NCI-H345 (cell line): ENCODE results near the gene NCAN.

Source experiments
- DNase-seq: peaks from one replicate; lab custom pipeline; 2025; lab: John Stamatoyannopoulos, UW

NCAN gene

DNA sequence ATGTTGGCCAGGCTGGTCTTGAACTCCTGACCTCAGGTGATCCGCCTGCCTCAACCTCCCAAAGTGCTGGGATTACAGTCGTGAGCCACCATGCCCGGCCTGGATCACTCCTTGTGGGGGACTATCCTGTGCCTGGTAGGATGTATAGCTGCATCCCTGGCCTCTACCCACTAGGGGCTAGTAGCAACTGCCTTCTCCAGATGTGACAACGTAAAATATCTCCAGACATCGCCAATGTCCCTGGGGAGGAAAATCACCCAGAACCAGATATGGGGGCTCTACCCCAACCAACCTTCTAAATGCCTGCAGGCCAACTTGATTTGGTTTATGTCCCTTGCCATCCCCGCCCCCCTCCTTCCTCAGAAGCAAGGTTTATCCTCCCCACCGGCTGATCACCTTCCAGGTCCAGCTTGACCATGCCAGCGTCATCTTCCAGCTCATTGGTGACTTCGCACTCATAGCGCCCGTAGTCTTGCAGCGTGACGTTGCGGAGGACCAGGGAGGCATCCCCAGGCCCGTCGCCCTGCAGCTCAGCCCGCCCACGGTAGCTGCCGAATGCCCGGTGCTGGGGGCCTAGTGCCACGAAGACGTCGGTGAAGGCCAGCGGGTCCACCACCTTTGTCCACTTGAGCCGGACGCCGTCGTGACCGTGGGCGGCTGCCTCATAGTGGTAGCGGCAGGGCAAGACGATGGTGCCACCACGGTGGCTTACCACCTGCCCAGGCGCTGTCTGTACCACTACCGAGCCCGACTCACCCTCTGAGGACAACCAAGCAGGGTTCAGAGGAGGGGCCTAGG, 48.9 kb downstream of the NCAN start:
- no peak for DNase-seq

DNA sequence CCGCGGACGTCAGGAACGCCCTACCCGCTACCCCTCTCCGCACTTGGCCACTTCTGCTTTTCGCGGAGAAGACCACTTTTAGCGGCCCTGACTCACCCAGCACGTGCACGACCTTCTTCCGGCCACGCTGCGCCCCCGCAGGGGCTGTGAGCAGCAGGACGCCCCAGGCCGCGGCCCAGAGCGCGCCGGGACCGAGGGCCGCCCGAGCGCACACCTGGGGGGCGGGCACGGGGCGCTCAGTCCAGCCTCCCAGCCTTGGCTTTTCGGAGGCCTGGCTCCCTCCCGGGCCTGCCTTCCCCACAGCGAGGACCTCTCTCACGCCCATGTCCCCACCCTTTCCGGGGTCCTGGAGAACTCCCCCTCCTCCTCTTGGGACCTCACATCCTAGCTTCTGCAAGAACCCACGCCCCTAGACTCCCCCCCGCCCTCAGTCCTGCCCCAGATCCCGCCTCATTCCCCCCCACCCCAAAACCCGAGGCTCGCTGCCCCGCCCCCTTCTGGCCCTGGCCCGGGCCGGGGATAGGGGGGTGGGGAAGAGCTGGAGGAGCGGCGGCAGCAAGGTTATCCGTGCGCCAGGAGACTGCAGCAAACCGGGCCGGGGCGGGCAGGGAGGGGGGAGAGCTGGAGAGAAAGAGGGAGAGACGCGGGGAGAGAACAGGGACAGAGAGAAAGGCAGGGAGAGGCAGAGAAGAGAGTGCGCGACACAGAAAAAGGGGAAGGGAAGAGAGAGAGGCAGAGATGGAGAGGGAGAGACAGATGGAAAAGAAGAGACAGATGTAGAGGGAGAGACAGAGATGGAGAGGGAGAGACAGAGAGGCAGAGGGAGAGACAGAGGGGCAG, 49.8 kb downstream of the NCAN start:
- no peak for DNase-seq

DNA sequence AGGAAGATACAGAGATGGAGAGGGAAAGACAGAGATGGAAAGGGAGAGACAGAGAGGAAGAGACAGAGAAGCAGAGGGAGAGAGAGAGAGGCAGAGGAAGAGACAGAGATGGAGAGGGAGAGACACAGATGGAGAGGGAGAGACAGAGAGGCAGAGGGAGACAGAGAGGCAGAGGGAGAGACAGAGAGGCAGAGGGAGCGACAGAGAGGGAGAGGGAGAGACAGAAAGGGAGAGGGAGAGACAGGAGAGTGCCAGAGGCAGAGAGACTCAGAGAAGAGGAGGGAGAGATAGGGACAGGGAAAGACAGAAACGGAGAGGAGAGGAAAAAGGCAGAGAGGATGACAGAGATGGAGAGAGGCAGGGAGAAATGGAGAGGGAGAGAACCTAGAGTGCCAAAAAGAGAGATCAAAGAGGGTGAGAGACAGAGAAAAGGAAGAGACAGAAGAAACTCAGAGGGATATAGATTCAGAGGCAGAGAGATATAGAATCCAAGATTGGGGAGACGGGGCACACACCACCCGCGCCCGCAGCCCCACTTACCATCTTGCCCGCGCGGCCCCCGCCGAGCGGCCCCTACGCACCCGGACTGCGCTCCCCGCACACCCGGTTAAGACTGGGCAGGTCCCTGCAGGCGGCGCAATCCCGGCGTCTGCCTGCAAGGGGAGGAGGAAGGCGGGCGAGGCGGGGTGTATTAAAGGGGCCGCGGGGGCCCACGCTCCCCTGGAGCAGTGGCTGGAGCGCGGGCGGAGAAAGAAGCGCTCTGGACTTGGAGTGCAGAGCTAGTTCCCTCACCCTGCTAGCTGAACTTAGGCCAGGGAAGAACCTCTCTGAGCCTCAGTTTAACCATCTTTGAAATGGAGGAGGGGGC, 50.7 kb downstream of the NCAN start:
- DNase-seq: no peak

- DNase-seq: no peak
These were observed 52.2 kb downstream of the NCAN start for GRCh38 chr19:19263886-19264487.

DNA sequence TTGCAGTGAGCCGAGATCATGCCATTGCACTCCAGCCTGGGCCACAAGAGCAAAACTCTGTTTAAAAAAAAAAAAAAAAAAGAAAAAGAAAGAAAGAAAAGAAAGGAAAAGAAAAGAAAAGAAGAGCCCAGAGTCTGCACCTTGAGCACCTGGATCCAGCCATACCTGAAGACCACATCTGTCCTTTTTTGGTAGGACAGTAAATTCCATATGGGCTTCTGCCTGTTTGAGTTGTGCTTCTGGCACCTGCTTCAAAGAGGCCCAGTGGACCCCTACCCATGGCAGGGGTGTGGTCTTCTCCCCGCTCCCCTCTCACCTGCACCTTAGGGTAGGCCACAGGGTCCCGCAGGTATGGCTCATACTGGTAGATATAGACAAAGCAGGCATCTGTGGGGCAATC, 55.5 kb downstream of the NCAN start:
- DNase-seq: no peak

- no peak for DNase-seq
These were observed 57.0 kb downstream of the NCAN start for GRCh38 chr19:19268453-19269385.

DNA sequence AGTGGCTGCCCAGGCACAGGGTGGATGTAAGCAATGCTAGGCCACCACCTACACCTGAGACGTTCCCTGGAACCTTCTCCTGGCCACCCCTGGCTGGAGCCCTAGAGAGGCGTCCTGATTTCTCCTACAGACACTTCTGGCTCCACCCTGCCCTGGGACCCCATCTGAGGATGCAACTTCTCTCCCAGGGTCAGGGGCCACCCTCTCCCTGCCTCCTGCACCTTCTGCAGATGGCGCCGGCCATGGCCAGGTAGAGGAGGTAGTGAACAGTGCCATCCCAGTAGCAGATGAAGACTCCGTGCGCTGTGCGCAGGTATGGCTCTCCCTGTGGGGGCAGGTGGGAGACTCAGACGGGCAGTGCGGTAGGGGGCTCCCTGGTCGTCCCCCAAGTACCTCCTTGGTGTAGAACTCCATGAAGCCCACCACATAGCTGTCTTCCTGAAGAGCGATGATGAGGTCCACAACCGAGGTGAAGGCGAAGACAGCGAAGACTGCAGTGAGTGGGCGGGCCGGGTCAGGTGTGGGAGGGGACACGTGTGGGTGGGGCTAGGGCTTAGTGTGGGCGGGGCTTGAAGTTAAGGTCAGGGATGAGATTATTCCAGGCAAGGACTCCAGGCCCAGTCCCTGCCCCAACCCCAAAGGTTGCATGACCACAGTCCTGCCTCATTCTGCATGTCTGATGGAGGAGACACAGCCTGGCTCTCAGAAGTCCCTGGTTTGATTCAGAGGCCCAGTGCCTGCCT, 58.4 kb downstream of the NCAN start:
- DNase-seq: no peak

DNA sequence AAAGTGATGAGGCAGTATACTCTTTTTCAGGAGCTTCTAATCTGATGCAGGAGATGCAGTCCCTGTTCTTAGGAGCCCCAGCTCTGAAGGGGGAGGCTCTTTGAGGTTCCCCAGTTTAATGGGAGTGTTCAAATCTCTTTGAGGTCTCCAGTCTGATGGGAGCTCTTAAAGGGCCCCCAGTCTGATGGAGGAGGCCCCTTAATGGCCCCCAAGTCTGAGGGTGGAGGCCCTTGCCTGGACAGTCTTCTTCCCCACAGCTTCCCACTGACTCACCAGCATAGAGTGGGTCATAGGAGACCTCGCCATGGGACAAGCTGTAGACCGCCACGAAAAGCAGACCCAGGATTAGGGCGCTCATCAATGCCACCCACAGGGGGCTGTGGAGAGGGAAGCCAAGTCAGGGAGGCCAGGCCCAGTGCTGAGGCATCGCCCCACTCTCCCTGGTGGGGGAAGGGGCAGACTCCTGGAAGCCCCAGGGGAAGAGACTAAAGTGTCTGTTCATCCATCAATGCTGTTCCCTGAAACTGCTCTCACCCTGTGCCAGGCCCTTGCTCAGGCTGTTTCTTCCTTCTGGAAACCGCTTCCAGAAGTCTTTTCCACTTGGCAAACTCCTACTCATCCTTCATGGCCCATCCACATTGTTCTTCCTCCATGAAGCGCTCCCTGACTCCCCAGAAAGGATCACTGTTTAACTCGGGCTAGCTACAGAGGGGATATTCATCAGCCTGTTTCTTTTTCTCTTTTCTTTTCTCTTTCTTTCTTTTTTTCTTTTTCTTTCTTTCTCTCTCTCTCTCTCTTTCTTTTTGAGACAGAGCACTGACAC, 59.2 kb downstream of the NCAN start:
- DNase-seq: no peak

GRCh38 chr19:19271828-19272599, 60.3 kb downstream of the NCAN start:
- no peak for DNase-seq

GRCh38 chr19:19274146-19274545, 62.4 kb downstream of the NCAN start:
- DNase-seq: no peak

GRCh38 chr19:19274716-19275565, 63.2 kb downstream of the NCAN start:
- DNase-seq: no peak

- no peak for DNase-seq
These were observed 64.6 kb downstream of the NCAN start for GRCh38 chr19:19276386-19276785.

GRCh38 chr19:19276851-19277250, 65.1 kb downstream of the NCAN start:
- DNase-seq: no peak

DNA sequence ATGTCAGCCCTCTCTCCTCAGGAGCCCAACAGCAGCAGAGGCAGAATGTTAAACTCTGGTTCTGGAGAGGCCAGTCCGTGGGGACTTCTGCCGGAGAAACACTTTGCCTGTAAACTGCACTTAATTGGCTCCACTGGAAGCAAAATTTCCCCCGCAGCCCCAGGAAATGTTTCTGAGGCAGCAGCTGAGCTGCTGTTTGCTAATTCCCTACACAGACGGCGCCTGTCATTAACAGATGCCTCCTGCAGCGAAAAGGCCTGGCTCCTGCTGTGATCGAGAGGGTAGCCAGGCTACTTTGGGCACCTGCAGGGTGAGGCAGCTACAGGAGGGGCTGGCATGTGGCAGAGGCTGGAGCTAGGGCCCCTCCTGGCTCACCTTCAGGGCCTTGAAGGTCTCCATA, 66.6 kb downstream of the NCAN start:
- peak; percentile 79 for DNase-seq

GRCh38 chr19:19279062-19279612, 67.4 kb downstream of the NCAN start:
- DNase-seq: no peak

DNA sequence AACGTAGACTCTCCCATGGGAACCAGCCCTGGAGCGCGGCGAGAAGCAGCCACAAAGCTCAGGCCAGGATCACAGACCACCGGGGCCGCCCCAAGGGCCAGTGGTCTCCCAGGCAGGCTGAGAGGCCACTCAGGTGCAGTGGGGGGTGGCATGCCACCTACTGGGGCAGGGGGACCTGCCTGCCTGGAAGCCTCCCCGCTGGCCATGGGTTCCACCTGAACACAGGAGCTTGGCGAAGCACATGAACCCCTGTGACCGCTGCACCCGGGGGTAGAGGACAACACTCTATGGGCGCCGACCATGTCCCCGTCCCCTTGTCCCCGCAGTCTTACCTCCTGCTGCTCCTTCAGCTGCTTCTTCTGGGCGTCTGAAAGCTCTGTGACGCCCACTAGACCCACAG, 68.1 kb downstream of the NCAN start:
- DNase-seq: no peak

GRCh38 chr19:19280561-19280960, 68.8 kb downstream of the NCAN start:
- DNase-seq: no peak
